ENCODE data around the gene PROCR.

DNA sequence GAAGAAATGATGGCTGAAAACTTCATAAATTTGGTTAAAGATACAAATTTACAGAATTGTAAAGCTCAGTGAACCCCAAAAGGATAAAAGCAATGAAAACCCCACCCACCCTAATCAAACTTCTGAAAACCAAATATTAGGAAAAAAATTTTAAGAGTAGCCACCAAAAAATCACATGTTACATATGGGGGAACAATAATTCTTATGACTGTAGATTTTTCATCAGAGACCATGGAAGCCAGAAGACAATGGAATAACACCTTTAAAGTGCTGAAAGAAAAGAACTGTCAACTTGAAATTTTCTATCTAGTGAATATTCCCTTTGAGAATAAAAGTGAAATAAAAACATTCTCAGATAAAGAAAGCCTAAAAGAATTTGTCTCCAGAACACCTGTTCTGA is 24.4 kb downstream of the PROCR start:
- TF ChIP-seq, protein P1, sequence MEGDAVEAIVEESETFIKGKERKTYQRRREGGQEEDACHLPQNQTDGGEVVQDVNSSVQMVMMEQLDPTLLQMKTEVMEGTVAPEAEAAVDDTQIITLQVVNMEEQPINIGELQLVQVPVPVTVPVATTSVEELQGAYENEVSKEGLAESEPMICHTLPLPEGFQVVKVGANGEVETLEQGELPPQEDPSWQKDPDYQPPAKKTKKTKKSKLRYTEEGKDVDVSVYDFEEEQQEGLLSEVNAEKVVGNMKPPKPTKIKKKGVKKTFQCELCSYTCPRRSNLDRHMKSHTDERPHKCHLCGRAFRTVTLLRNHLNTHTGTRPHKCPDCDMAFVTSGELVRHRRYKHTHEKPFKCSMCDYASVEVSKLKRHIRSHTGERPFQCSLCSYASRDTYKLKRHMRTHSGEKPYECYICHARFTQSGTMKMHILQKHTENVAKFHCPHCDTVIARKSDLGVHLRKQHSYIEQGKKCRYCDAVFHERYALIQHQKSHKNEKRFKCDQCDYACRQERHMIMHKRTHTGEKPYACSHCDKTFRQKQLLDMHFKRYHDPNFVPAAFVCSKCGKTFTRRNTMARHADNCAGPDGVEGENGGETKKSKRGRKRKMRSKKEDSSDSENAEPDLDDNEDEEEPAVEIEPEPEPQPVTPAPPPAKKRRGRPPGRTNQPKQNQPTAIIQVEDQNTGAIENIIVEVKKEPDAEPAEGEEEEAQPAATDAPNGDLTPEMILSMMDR (IDR thresholded peaks at IDR 0.05): no peak
- no peak for TF ChIP-seq POLR2A (IDR thresholded peaks at IDR 0.05)
